T-helper 2 cell treated with Interferon-gamma antibody and Interleukin-4, amounts not matched to agents 5 μg/mL and 100 μg/mL, for 36 hours (primary cell): Measurements from ENCODE around the gene ZCCHC13.
"Not testable (repeated sequence)": the region's sequence is repeated elsewhere in the genome, so short reads cannot be mapped to it uniquely, and the experiment has no call there.

Experiments
- DNase-seq: peaks from one replicate; pipeline ENCODE4 v3.0.0; 2021; ENCODE audit warnings: low spot score
- H3K27ac Mint-ChIP-seq: one replicate; pipeline ENCODE4 v1.8.0; 2021; ENCODE audit warnings: mild to moderate bottlenecking, mixed read lengths
- H3K27me3 Mint-ChIP-seq: one replicate; pipeline ENCODE4 v1.8.0; 2021; ENCODE audit warnings: low read depth, mixed read lengths
- H3K36me3 Mint-ChIP-seq: one replicate; pipeline ENCODE4 v1.8.0; 2021; ENCODE audit warnings: low read depth, mixed read lengths
- H3K4me1 Mint-ChIP-seq: one replicate; pipeline ENCODE4 v1.8.0; 2021; ENCODE audit warnings: low read depth, mixed read lengths
- H3K4me3 Mint-ChIP-seq: one replicate; pipeline ENCODE4 v1.8.0; 2022; ENCODE audit warnings: mild to moderate bottlenecking, moderate library complexity, mixed read lengths
- H3K9me3 Mint-ChIP-seq: one replicate; pipeline ENCODE4 v1.8.0; 2021; ENCODE audit warnings: mixed read lengths

The ZCCHC13 gene

DNA sequence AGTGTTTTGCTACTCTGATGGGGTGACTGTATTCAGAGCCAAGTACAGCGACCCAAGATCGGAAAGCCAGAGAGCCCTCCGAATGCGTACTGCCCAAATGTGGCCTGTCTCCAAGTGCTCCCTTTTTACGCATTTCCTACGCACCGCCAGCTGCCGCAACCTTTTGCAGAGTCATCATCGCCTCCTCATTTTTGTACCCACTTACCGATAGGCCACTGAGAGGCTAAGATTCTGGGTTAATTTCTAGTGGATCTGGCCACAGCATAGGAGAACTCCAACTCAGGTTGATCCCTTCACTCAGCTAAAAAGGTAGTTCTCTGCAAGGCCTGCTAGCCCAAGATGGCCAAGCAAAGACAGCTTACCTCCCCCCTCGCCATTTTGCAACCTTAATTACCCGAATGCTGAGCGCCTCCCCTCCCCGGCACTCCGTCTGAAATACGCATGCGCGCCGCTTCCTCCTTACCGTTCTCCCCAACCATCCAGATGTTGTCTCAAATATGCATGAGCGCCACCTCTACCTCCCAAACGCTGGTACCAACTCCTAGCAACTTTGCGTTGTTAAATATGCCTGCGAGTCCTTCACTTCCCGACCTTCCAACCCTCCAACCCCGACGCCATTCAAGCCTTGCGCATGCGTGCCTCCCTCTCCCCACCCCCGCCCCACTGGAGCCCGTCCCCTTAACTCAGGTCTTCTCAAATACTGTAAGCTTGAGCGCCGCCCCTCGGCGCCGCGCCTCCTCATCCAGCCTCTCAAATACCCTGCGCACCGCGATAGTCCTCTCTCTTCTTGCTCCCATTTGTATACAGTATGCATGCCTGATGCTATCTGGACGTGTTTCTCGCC lies 11.8 kb upstream of the ZCCHC13 start:
- Mint-ChIP-seq H3K27me3 (no peaks in the 10 kb centered on the region), H3K4me3 (peak overlapping the region; percentile 96), H3K9me3 (no peaks in the 10 kb centered on the region), H3K36me3 (peaks cover 20% of the 10 kb centered on the region), H3K27ac (peak overlapping the region; percentile 100), H3K4me1 (peaks cover 21% of the 10 kb centered on the region)
- peak; percentile 74 for DNase-seq

DNA sequence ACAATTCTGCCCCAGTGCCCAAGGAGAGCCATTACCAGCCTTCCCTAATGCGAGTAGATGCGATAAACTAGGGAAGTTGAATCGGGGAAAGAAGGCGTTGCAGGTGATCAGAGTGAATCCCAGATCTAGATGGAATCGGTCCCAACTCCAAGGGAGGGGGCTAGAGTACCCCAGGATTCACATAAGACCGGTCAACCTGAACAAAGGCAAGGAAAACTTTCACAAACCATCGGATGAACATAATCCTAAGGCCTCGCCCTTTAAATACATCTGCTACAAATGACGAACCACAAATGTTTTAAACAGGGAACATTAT lies 11.2 kb upstream of the ZCCHC13 start:
- Mint-ChIP-seq H3K27ac (peak overlapping the region; percentile 100), H3K9me3 (no peaks in the 10 kb centered on the region), H3K27me3 (no peaks in the 10 kb centered on the region), H3K4me1 (peaks cover 22% of the 10 kb centered on the region), H3K36me3 (peaks cover 20% of the 10 kb centered on the region), H3K4me3 (peak overlapping the region; percentile 96)
- DNase-seq, result no peak

DNA sequence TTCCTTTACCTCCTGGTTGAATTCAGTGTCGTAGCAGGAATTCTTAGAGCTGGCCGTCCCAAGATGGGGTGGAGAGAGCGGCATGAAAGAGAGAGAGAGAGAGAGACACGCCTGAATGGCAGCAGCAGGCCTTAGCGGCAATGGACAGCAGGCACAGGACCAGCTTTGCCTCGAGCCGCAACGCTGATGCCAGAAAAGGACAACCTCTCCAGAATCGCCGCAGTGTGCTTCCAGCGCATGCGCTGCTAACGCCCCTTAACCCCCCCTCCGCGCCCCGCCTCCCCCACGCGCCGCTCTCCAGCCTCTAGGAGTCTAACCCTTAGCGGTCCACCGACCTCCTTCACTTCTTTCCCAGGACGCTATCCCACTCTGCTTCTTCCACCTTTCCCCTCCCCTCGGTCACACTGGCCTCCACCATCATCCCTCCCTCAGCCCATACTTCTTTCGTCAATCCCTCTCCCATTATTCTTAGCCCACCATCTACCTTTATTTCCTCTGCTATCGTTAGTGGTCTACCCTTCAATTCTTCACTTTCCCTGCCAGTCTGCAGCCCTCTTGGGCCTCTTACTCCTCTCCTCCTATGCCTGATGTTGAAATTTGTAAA lies 10.5 kb upstream of the ZCCHC13 start:
- DNase-seq, result peak; percentile 54
- Mint-ChIP-seq H3K27me3 (no peaks in the 10 kb centered on the region), H3K36me3 (peaks cover 13% of the 10 kb centered on the region), H3K9me3 (no peaks in the 10 kb centered on the region), H3K4me3 (peak overlapping the region; percentile 96), H3K27ac (peak overlapping the region; percentile 55), H3K4me1 (peaks cover 16% of the 10 kb centered on the region)

DNA sequence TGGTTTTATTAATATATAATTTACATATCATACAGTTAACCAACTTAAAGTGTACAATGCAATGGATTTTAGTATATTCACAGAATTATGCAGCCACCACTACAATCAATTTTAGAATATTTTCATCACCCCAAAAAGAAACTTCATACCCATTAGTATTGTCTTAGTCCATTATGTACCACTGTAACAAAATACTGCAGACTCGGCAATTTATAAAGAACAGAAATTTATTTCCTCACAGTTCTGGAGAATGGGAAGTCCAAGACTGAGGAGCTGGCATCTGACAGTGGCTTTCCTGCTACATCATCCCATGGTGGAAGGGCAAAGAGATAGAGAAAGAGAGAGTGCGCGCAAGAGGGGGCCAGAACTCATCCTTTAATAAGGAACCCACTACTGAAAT lies 8.9 kb upstream of the ZCCHC13 start:
- Mint-ChIP-seq H3K4me3 (no peak overlapping the region), H3K27me3 (no peaks in the 10 kb centered on the region), H3K4me1 (peaks cover 9% of the 10 kb centered on the region), H3K9me3 (no peaks in the 10 kb centered on the region), H3K27ac (no peak overlapping the region), H3K36me3 (peaks cover 6% of the 10 kb centered on the region)
- DNase-seq, result no peak

DNA sequence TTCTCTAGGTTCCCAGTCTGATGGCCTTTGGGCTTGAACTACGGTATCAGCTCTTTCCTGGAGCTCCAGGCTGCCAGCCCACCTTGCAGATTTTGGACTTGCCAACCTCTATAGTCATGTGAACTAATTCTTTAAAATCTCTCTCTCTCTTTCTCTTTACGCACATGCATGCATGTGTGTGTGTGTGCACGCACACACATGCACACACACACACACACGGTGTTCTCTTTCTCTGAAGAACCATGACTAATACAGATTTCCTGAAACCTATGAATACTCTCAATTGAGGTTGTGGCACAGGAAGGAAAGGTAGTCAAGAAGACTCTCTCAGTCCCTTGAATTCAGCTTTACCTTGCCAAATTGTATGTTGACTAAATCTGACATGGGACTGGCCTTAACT lies 6.2 kb upstream of the ZCCHC13 start:
- Mint-ChIP-seq H3K4me1 (peaks cover 7% of the 10 kb centered on the region), H3K4me3 (no peak overlapping the region), H3K27ac (no peak overlapping the region), H3K27me3 (no peaks in the 10 kb centered on the region), H3K36me3 (no peaks in the 10 kb centered on the region), H3K9me3 (no peaks in the 10 kb centered on the region)
- no peak for DNase-seq

DNA sequence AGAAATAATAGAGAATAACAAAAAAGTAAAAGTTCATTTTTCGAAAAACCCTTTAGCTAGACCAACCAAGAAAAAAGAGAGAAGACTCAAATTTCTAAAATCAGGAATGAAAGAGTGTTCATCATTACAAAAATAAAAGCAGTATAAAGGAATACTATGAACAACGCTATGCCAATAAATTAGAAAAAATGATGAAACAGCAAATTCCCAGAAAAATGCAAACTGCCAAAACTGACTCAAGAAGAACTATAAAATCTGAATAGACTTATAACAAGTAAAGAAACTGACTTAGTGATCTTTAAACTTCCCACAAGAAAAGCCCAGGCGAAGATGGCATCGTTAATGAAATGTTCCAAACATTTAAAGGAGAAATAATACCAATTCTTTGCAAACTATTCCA lies 3.1 kb upstream of the ZCCHC13 start:
- Mint-ChIP-seq H3K27ac (no peak overlapping the region), H3K27me3 (no peaks in the 10 kb centered on the region), H3K36me3 (no peaks in the 10 kb centered on the region), H3K9me3 (no peaks in the 10 kb centered on the region), H3K4me1 (peaks cover 1% of the 10 kb centered on the region), H3K4me3 (no peak overlapping the region)
- no peak for DNase-seq

DNA sequence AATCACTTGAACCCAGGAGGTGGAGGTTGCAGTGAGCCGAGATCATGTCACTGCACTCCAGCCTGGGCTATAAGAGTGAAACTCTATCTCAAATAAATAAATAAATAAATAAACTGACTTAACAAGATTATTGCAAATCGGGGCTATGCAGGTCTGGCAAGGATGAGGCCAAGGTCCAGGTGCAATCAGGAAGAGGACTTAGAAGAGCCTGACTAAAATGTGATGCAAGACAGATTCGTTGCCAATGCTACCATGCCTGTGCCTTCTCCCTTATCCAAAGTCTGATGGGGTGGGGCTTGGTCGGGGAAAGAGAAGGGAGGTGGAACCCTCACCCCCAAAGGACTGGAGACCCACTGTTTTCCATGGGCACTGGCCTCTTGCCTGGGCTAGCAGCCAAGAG lies 14.7 kb downstream of the ZCCHC13 start:
- no peak overlapping the region for H3K4me3 Mint-ChIP-seq
- no peak overlapping the region for H3K27ac Mint-ChIP-seq
- H3K9me3 Mint-ChIP-seq, result no peaks in the 10 kb centered on the region
- no peak for DNase-seq
- no peaks in the 10 kb centered on the region for H3K4me1 Mint-ChIP-seq
- H3K27me3 Mint-ChIP-seq, result no peaks in the 10 kb centered on the region
- H3K36me3 Mint-ChIP-seq, result no peaks in the 10 kb centered on the region

DNA sequence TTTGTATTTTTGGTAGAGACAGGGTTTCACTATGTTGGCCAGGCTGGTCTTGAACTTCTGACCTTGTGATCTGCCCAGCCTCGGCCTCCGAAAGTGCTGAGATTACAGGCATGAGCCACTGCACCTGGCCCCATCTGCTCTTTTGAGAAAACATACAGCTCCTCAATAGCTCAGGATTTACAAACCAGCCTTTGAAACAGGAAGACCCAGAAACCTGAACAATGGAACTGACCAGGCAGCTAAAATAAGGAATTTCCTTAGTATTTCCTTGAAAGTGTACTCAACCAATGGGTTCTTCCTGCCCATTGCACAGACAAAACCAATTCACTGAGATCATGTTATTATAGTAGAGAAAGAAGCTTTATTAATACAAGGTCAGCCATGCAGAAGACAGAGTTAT lies 15.3 kb downstream of the ZCCHC13 start:
- H3K4me3 Mint-ChIP-seq, H3K4me1 Mint-ChIP-seq, DNase-seq, H3K27me3 Mint-ChIP-seq, H3K9me3 Mint-ChIP-seq, H3K27ac Mint-ChIP-seq, H3K36me3 Mint-ChIP-seq: not testable (repeated sequence)

DNA sequence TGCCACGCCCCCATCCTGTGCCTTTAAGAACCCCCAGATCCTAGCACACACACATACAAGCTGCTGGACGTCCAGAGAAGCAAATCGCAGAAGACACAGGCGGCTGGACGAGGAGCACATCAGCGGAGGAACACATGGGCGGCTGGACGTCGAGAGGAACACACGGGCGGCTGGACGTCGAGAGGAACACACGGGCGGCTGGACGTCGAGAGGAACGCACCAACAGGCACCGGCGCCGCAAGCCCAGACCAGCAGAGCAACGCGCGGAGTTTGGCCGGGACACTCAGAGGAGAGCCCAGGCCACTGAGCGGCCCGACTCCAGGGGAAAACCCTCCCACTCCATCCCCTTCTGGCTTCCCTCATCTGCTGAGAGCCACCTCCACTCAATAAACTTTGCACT lies 17.2 kb downstream of the ZCCHC13 start:
- H3K27ac Mint-ChIP-seq, result no peak overlapping the region
- H3K4me3 Mint-ChIP-seq, result no peak overlapping the region
- no peaks in the 10 kb centered on the region for H3K27me3 Mint-ChIP-seq
- no peaks in the 10 kb centered on the region for H3K36me3 Mint-ChIP-seq
- no peaks in the 10 kb centered on the region for H3K4me1 Mint-ChIP-seq
- DNase-seq, result no peak
- no peaks in the 10 kb centered on the region for H3K9me3 Mint-ChIP-seq

DNA sequence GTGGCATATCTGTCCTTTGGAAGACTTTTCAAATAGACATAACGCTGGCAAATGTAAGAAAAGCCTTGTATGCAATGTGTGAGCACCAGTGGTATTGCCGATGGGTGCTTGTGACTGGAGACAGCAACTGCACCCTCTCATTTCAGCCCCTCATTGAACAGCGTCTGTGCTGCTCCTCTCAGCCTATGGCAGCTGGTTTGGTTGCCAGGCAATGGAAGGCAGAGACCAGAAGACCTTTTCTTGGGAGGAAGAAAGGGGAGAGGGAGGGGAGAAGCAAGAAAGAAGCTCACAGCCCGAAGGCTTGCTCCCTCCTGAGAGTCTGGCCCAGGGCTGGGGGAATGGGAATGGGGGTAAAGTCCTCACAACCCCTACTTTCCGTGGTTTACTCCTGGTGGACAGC lies 20.2 kb downstream of the ZCCHC13 start:
- H3K9me3 Mint-ChIP-seq, result no peaks in the 10 kb centered on the region
- H3K27ac Mint-ChIP-seq, result no peak overlapping the region
- H3K27me3 Mint-ChIP-seq, result no peaks in the 10 kb centered on the region
- no peaks in the 10 kb centered on the region for H3K4me1 Mint-ChIP-seq
- H3K36me3 Mint-ChIP-seq, result no peaks in the 10 kb centered on the region
- H3K4me3 Mint-ChIP-seq, result no peak overlapping the region
- no peak for DNase-seq

DNA sequence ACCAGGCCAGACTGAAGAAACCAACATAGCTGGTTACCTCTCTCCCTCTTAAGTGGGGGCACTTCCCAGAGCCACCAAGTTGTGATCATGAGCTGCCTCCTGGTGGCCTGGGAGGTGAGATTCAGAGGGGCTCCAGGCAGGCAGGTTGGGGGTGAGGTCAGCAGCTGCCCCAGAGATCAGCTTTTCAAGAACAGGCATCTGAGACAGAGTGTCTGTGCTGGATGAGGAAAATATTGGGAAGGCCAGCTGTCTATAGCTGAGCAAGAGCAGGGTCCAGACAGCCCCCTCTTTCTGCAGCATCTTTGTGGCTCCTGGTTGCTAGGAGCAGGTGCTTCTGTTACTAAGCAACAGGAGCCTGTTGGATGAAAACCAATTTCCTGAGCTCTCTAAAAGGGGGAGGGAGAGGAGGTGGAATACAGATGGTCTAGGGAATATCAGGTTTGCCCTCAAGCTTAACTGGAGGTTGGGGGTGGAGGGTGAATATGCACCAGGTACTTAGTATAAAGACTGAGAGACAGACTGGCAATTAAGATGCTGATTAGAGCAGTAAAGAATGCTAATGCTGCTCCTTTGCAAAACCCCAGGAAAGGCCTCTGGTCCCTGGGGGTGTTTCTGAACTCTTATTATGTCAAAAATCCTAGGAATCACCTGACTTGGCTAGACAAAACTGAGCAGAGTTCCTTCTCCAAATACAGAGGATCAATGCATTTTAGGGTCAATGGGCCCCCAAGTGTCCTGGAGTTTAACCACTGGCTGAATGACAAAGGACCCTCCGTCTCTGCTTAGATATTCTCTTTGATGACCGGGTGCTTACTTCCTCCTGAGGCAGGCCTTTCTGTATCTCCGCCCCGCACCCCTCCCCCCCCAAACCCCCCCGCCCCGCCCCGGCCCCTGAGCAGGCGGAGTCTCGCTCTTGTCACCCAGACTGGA lies 21.4 kb downstream of the ZCCHC13 start:
- H3K4me1 Mint-ChIP-seq, result no peaks in the 10 kb centered on the region
- no peaks in the 10 kb centered on the region for H3K9me3 Mint-ChIP-seq
- H3K4me3 Mint-ChIP-seq, result no peak overlapping the region
- DNase-seq, result no peak
- no peaks in the 10 kb centered on the region for H3K36me3 Mint-ChIP-seq
- no peak overlapping the region for H3K27ac Mint-ChIP-seq
- H3K27me3 Mint-ChIP-seq, result no peaks in the 10 kb centered on the region

DNA sequence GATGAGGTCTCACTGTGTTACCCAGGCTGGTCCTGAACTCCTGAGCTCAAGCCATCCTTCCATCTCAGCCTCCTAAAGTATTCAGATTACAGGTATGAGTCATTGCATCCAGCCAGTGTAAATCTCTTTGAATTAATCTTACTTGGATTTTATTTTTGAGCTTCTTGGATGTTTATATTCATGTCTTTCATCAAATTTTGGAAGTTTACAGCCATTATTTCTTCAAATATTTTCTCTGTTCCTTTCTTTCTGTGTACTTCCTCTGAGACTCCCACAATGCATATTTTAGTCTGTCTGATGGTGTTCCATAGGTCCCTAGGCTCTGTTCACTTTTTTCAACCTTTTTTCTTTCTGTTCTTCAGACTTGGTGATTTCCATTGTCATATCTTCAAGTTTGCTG lies 34.9 kb downstream of the ZCCHC13 start:
- peaks cover 3% of the 10 kb centered on the region for H3K27me3 Mint-ChIP-seq
- H3K27ac Mint-ChIP-seq, result no peak overlapping the region
- no peaks in the 10 kb centered on the region for H3K36me3 Mint-ChIP-seq
- no peak for DNase-seq
- no peak overlapping the region for H3K4me3 Mint-ChIP-seq
- peaks cover 2% of the 10 kb centered on the region for H3K4me1 Mint-ChIP-seq
- H3K9me3 Mint-ChIP-seq, result no peaks in the 10 kb centered on the region

DNA sequence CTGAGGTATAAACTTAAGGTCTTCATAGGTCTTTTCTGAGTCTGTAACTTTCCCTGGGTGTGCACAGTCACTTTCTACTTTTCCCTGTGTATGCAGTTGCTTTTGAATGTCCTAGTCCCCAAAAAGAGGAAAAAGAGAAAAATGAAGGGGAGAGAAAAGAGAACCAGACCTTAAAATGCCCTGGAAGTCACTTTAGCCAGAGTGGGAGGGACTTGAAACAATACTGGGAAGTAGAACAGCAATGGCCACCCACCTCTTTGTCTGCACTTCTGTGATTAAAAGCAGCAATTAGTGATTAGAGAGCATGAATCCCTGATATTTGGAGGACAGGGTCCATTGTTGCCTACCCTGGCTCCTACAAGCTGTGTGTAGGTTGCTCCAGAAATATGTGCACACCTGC lies 36.1 kb downstream of the ZCCHC13 start:
- H3K9me3 Mint-ChIP-seq, result no peaks in the 10 kb centered on the region
- DNase-seq, result no peak
- H3K27ac Mint-ChIP-seq, result no peak overlapping the region
- H3K4me1 Mint-ChIP-seq, result peaks cover 3% of the 10 kb centered on the region
- H3K27me3 Mint-ChIP-seq, result peaks cover 3% of the 10 kb centered on the region
- no peaks in the 10 kb centered on the region for H3K36me3 Mint-ChIP-seq
- H3K4me3 Mint-ChIP-seq, result no peak overlapping the region

DNA sequence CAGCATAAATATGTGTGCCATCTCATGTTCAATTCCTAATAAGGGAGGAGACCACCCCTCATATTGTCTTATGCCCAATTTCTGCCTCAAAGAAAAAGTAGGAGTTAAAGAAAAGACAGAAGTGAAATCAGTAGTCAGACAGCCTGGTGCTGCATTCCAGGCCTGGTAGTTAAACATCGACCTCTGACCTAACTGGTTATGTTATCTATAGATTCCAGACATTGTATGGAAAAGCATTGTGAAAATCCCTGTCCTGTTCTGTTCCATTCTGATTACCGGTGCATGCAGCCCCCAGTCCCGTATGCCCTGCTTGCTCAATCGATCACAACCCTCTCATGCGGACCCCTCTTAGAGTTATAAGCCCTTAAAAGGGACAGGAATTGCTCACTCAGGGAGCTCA lies 38.2 kb downstream of the ZCCHC13 start:
- not testable (repeated sequence) for H3K4me3 Mint-ChIP-seq, H3K27me3 Mint-ChIP-seq, H3K36me3 Mint-ChIP-seq, H3K9me3 Mint-ChIP-seq, H3K27ac Mint-ChIP-seq, DNase-seq, H3K4me1 Mint-ChIP-seq
